ENCODE results near the gene CHID1.

Gene CHID1

GRCh38 chr11:905952-906351, 4.7 kb downstream of the CHID1 start:
- Histone ChIP-seq H3K36me3 (ENCODE audit: control insufficient read depth, insufficient read depth, low read length) (peaks cover 19% of the 10 kb centered on the region), H3K27me3 (replicated peaks; ENCODE audit: control insufficient read depth, insufficient read depth, low read length) (no peaks in the 10 kb centered on the region)
- no peak for DNase-seq (ENCODE audit: extremely low read depth, insufficient read length)

GRCh38 chr11:904380-904779, 6.2 kb downstream of the CHID1 start:
- Histone ChIP-seq H3K36me3 (ENCODE audit: control insufficient read depth, insufficient read depth, low read length) (peaks cover 34% of the 10 kb centered on the region), H3K4me3 (replicated peaks; ENCODE audit: low read depth, low read length) (no peak overlapping the region), H3K27me3 (replicated peaks; ENCODE audit: control insufficient read depth, insufficient read depth, low read length) (no peaks in the 10 kb centered on the region)
- DNase-seq (ENCODE audit: extremely low read depth, insufficient read length), result no peak
- TF ChIP-seq CTCF (IDR thresholded peaks at IDR 0.05; ENCODE audit: insufficient read depth, low read length, poor library complexity, severe bottlenecking), result no peak

More at GRCh38 chr11:905952-906351, 4.7 kb downstream of the CHID1 start:
- TF ChIP-seq CTCF (IDR thresholded peaks at IDR 0.05; ENCODE audit: insufficient read depth, low read length, poor library complexity, severe bottlenecking), result no peak
- no peak overlapping the region for H3K4me3 ChIP-seq (replicated peaks; ENCODE audit: low read depth, low read length)

- no peaks in the 10 kb centered on the region for H3K27me3 ChIP-seq (replicated peaks; ENCODE audit: control insufficient read depth, insufficient read depth, low read length)
- TF ChIP-seq CTCF (IDR thresholded peaks at IDR 0.05; ENCODE audit: insufficient read depth, low read length, poor library complexity, severe bottlenecking), result no peak
- peaks cover 45% of the 10 kb centered on the region for H3K36me3 ChIP-seq (ENCODE audit: control insufficient read depth, insufficient read depth, low read length)
- DNase-seq (ENCODE audit: extremely low read depth, insufficient read length), result no peak
- H3K4me3 ChIP-seq (replicated peaks; ENCODE audit: low read depth, low read length), result no peak overlapping the region
These were observed 9.1 kb downstream of the CHID1 start for GRCh38 chr11:901452-902061.

GRCh38 chr11:900545-900944, 10.1 kb downstream of the CHID1 start:
- no peak for TF ChIP-seq CTCF (IDR thresholded peaks at IDR 0.05; ENCODE audit: insufficient read depth, low read length, poor library complexity, severe bottlenecking)
- Histone ChIP-seq H3K4me3 (replicated peaks; ENCODE audit: low read depth, low read length) (no peak overlapping the region), H3K36me3 (ENCODE audit: control insufficient read depth, insufficient read depth, low read length) (peaks cover 45% of the 10 kb centered on the region), H3K27me3 (replicated peaks; ENCODE audit: control insufficient read depth, insufficient read depth, low read length) (no peaks in the 10 kb centered on the region)
- DNase-seq (ENCODE audit: extremely low read depth, insufficient read length), result no peak

GRCh38 chr11:899724-900123, 10.9 kb downstream of the CHID1 start:
- TF ChIP-seq CTCF (IDR thresholded peaks at IDR 0.05; ENCODE audit: insufficient read depth, low read length, poor library complexity, severe bottlenecking), result no peak
- Histone ChIP-seq H3K36me3 (ENCODE audit: control insufficient read depth, insufficient read depth, low read length) (peaks cover 45% of the 10 kb centered on the region), H3K27me3 (replicated peaks; ENCODE audit: control insufficient read depth, insufficient read depth, low read length) (no peaks in the 10 kb centered on the region), H3K4me3 (replicated peaks; ENCODE audit: low read depth, low read length) (no peak overlapping the region)
- no peak for DNase-seq (ENCODE audit: extremely low read depth, insufficient read length)
